OCI-LY1 (cell line): ENCODE data around the gene STX11.
"Not testable (repeated sequence)": the region's sequence is repeated elsewhere in the genome, so short reads cannot be mapped to it uniquely, and the experiment has no call there.

Experiments used
- CTCF ChIP-seq: fragments of 200-600 bp; sonication (generic), shearing (Covaris generic); IDR thresholded peaks from 2 replicates; pipeline ENCODE4 v1.5.1; 2017; ENCODE audit warnings: mild to moderate bottlenecking, antibody characterized with exemption, low read length, moderate library complexity, mixed read lengths
- EZH2 ChIP-seq: fragments of 200-600 bp; sonication (generic), shearing (Covaris generic); IDR thresholded peaks from 2 replicates; pipeline ENCODE4 v1.8.0; 2017; ENCODE audit warnings: borderline replicate concordance, mixed run types, mild to moderate bottlenecking, antibody characterized with exemption, low read length, moderate library complexity, mixed read lengths

GRCh38 chr6:144184186-144184585 is 33.9 kb downstream of the STX11 start:
- TF ChIP-seq CTCF, EZH2: not testable (repeated sequence)
